ENCODE results near the gene CDK13.

The CDK13 gene

GRCh38 chr7:39948956-39949928 lies 814 bp upstream of the CDK13 start:
- peak; percentile 98 for DNase-seq (ENCODE audit: low spot score)

GRCh38 chr7:39950473-39951225 lies 593 bp downstream of the CDK13 start:
- DNase-seq (ENCODE audit: low spot score), result peak; percentile 24

- DNase-seq (ENCODE audit: low spot score), result peak; percentile 58
Measured at GRCh38 chr7:39951226-39952194, 1.5 kb downstream of the CDK13 start.

- no peak for DNase-seq (ENCODE audit: low spot score)
Measured at GRCh38 chr7:39952374-39952773, 2.3 kb downstream of the CDK13 start.

GRCh38 chr7:39952803-39953202 lies 2.7 kb downstream of the CDK13 start:
- no peak for DNase-seq (ENCODE audit: low spot score)

GRCh38 chr7:39954694-39955093 lies 4.6 kb downstream of the CDK13 start:
- DNase-seq (ENCODE audit: low spot score), result no peak

GRCh38 chr7:39958038-39958437 lies 8.0 kb downstream of the CDK13 start:
- no peak for DNase-seq (ENCODE audit: low spot score)

- no peak for DNase-seq (ENCODE audit: low spot score)
Measured at GRCh38 chr7:39967406-39968161, 17.5 kb downstream of the CDK13 start.

- DNase-seq (ENCODE audit: low spot score), result no peak
Measured at GRCh38 chr7:39969431-39969830, 19.4 kb downstream of the CDK13 start.

- no peak for DNase-seq (ENCODE audit: low spot score)
Measured at GRCh38 chr7:39971924-39972323, 21.9 kb downstream of the CDK13 start.

- DNase-seq (ENCODE audit: low spot score), result no peak
Measured at GRCh38 chr7:39973801-39974200, 23.7 kb downstream of the CDK13 start.

GRCh38 chr7:39978230-39978934 lies 28.3 kb downstream of the CDK13 start:
- no peak for DNase-seq (ENCODE audit: low spot score)

- DNase-seq (ENCODE audit: low spot score), result peak; percentile 47
Measured at GRCh38 chr7:39979406-39980073, 29.5 kb downstream of the CDK13 start.

GRCh38 chr7:39985398-39985918 lies 35.4 kb downstream of the CDK13 start:
- DNase-seq (ENCODE audit: low spot score), result no peak

GRCh38 chr7:39987641-39988347 lies 37.7 kb downstream of the CDK13 start:
- peak; percentile 38 for DNase-seq (ENCODE audit: low spot score)

- DNase-seq (ENCODE audit: low spot score), result no peak
Measured at GRCh38 chr7:40000734-40001315, 50.8 kb downstream of the CDK13 start.

- DNase-seq (ENCODE audit: low spot score), result no peak
Measured at GRCh38 chr7:40001649-40002048, 51.6 kb downstream of the CDK13 start.

GRCh38 chr7:40003597-40003996 lies 53.5 kb downstream of the CDK13 start:
- DNase-seq (ENCODE audit: low spot score), result no peak
